C4-2B (cell line): Measurements from ENCODE around the gene CIAO1.
"Not testable (repeated sequence)": the region's sequence is repeated elsewhere in the genome, so short reads cannot be mapped to it uniquely, and the experiment has no call there.

Source experiments
- H3K27ac ChIP-seq: fragments of 450-650 bp; 2 replicates; pipeline ENCODE4 v1.5.1; 2017
- ZFX ChIP-seq: fragments of 450-650 bp; IDR thresholded peaks from 2 replicates; pipeline ENCODE4 v1.6.1; 2017
- TF ChIP-seq, protein P1 (sequence below): fragments of 450-650 bp; conservative IDR thresholded peaks from 2 replicates; pipeline ENCODE4 v1.5.1; 2017; ENCODE audit warnings: mild to moderate bottlenecking

The CIAO1 gene

DNA sequence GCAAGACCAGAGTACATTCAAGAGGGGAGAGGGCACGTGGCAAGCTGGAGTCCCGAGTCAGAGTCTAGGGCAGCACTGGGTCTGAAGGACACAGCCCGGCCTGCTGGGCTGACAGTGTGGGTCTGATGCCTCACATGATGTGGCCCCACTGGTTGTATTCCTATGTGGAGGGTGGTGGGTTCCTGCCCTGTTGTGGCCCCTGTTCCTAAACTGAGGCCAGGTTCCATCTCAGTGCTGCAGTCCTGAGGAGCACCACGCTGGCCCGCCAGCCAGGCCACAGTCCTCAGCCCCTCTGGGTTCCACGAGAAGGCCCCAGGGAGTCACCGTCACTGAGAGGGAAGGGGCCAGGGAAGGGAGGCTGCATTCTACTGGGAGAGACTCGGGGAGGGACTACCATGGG is 13.5 kb upstream of the CIAO1 start:
- no peak overlapping the region for H3K27ac ChIP-seq

DNA sequence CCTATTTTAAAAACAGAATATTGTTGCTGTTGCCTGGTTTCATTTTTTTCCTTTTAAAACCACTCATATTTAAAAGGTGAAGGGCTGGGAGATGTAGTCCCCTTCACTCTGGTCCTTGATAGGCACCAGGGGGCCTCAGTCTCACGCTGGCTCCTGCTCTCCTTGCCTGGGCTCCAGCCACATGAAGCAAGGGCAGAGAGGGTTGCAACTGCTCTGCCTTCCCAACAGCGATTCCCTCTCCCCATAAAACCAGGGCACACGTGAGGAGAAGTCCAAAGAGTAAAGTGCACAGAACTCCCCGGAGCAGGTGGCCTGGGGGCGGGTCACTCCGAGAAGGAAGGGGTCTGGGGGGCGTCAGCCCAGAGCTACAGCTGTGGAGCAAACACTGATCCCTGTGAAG is 13.0 kb upstream of the CIAO1 start:
- TF ChIP-seq ZFX, result no peak
- TF ChIP-seq, protein P1, sequence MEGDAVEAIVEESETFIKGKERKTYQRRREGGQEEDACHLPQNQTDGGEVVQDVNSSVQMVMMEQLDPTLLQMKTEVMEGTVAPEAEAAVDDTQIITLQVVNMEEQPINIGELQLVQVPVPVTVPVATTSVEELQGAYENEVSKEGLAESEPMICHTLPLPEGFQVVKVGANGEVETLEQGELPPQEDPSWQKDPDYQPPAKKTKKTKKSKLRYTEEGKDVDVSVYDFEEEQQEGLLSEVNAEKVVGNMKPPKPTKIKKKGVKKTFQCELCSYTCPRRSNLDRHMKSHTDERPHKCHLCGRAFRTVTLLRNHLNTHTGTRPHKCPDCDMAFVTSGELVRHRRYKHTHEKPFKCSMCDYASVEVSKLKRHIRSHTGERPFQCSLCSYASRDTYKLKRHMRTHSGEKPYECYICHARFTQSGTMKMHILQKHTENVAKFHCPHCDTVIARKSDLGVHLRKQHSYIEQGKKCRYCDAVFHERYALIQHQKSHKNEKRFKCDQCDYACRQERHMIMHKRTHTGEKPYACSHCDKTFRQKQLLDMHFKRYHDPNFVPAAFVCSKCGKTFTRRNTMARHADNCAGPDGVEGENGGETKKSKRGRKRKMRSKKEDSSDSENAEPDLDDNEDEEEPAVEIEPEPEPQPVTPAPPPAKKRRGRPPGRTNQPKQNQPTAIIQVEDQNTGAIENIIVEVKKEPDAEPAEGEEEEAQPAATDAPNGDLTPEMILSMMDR, result no peak
- no peak overlapping the region for H3K27ac ChIP-seq

More for the DNA sequence above, 13.5 kb upstream of the CIAO1 start:
- no peak for TF ChIP-seq ZFX
- TF ChIP-seq, protein P1, result no peak

DNA sequence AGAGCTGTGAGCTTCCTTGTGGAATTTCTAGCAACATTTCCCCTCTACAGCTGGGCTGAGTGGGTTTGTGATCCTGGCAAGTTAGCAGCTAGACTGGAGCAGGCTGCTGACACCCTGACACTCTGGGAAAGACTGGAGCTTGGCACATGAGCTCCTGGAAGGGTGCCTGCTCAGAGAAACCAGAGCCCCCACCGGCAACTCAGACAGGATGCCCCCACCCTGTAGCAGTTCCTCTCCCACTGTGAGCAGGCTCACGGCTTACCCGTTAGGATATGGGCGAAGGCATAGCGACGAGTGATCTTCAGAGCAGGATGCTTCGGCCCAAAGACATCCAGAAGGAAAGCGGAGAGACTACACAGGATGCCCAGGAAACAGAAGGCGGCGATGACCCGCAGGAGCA is 11.5 kb upstream of the CIAO1 start:
- no peak overlapping the region for H3K27ac ChIP-seq
- no peak for TF ChIP-seq ZFX
- TF ChIP-seq, protein P1, result no peak

DNA sequence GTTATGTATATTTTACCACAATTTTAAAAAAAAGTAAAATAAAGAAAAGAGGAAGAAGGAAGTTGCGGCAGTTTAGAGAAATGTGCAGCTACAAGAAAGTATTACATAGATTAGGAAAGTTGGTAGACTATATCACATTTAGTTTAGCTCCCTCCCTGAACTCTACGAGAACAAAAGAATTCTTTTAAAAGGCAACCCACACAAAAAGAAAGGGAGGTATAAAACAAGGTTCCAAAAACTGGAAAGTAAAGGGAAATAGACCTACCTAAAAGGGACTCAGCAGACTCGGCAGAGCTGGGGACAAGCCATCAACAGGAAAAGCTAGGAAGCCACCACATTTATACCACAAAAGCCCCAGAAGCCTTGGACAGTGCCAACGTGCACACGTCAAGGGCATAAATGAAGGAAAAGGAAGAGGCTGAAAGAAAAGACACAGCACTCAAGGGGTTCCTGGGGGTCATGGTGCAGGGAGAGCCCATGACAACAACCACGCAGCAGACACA is 9.4 kb upstream of the CIAO1 start:
- TF ChIP-seq, protein P1, result no peak
- TF ChIP-seq ZFX, result no peak
- H3K27ac ChIP-seq, result no peak overlapping the region

DNA sequence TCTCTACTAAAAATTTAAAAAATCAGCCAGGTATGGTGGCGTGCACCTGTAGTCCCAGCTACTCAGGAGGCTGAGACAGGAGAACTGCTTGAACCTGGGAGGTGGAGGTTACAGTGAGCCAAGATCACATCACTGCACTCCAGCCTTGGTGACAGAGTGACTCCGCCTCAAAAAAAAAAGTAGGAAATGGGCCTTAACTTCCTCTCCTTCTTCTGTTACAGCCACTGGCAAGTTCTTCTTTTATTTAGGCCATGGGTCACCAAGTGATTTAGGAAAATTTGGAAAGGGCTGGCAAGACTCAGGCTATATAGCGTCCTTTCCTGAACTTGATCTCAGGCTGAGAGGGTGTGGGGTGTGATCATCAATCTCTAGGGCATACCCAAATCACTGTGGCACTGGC is 8.3 kb upstream of the CIAO1 start:
- not testable (repeated sequence) for H3K27ac ChIP-seq

DNA sequence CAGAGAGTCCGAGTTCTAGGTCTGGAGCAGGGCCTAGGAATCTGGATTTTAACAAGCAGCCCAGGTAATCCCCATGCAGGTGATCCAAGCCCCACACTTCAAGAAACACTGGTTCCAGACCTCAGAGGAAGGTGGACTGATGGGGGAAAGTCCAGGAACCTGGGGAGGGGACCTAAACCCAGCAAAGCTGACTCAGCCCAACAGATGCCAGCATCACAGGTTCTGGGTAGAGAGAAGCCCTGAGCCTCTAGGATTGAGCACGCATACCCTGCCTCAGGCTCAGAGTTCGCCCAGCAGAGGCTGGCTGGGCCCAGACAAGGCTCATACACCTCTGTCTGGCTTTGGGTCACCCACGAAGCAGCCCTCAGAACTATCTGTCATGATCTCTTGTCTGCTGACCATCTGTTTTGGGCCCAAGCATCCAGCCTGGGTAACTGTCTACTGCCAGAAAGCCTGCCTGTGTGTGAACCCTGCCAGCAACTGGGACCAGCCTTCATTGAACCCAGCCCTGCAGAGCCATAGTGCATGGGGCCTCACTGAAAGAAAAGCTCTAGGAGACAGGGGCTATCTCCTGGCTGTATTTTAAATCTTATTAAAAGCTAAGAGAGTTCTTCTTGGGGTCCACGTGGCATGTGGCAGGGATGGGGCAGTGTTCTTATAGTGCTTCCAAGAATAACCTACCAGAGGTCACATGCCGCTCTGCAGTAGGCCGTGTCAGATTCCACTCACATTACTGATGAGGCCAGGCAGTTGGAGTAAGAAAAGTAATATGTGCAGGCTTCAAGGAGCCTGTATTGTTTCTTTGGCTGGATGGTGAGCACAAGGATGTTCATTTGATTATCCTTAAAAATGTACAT is 7.6 kb upstream of the CIAO1 start:
- no peak overlapping the region for H3K27ac ChIP-seq

DNA sequence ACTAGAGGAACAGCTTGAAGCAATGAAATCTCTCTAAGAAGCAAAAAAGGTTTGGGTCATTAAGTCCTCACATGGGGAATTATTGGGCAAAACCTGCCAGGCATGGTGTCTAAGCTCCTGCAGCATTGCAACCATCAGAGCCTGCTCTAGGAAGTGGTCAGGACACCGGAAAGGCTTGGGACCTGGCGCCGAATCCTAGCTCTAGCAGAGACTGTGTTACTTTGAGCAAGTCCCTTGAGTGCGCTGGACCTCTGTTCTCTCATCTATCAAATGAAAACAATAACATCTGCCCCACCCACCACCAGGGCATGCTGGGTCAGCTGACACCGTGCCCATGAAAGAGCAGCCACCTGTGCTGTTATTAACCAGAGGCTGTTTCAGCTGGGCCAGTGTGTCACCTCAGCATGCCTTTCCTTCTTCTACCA is 6.5 kb upstream of the CIAO1 start:
- TF ChIP-seq ZFX, result no peak
- TF ChIP-seq, protein P1, result no peak
- H3K27ac ChIP-seq, result peak overlapping the region; percentile 74

More for the DNA sequence above, 7.6 kb upstream of the CIAO1 start:
- no peak for TF ChIP-seq ZFX
- TF ChIP-seq, protein P1, result no peak
